SJCRH30 (cell line): ENCODE data around the gene DNAJC3. TPM values are rescaled to one million over a fixed set of nuclear protein-coding genes. Genes with fewer than 3 reads are reported as not detected.
"Not testable (repeated sequence)": the region's sequence is repeated elsewhere in the genome, so short reads cannot be mapped to it uniquely, and the experiment has no call there.

ENCODE experiments used
- DNase-seq, 2 experiments: peaks; one replicate each; pipeline ENCODE4 v3.0.0-alpha.2; 2015 to 2020
- H3K27ac ChIP-seq: fragments of 250-450 bp; sonication (Bioruptor Pico); 2 replicates; pipeline ENCODE4 v1.5.1; 2020; ENCODE audit warnings: mild to moderate bottlenecking, moderate library complexity
- H3K27me3 ChIP-seq: fragments of 250-450 bp; sonication (Bioruptor Pico); 2 replicates; pipeline ENCODE4 v1.5.1; 2020; ENCODE audit warnings: mild to moderate bottlenecking, moderate library complexity
- H3K36me3 ChIP-seq: fragments of 250-450 bp; sonication (Bioruptor Pico); 2 replicates; pipeline ENCODE4 v1.5.1; 2020; ENCODE audit warnings: mild to moderate bottlenecking, moderate library complexity
- H3K4me1 ChIP-seq: fragments of 250-450 bp; sonication (Bioruptor Pico); 2 replicates; pipeline ENCODE4 v1.5.1; 2020; ENCODE audit warnings: mild to moderate bottlenecking, moderate library complexity
- H3K4me3 ChIP-seq: fragments of 250-450 bp; sonication (Bioruptor Pico); 2 replicates; pipeline ENCODE4 v1.5.1; 2020; ENCODE audit warnings: mild to moderate bottlenecking, moderate library complexity
- H3K9me3 ChIP-seq: fragments of 250-450 bp; sonication (Bioruptor Pico); replicated peaks from 2 replicates; pipeline ENCODE4 v1.5.1; 2020; ENCODE audit warnings: mild to moderate bottlenecking, moderate library complexity
- total RNA-seq: library from RNA; depleted of rRNA; stranded (reverse); fragments of >200 nt; shearing (Covaris generic); gene quantifications from 2 replicates; pipeline ENCODE4 v1.2.3, GENCODE V29; 2014

The DNAJC3 gene
- total RNA-seq, 1 experiment from 2014 or later, result 22.5 TPM

DNA sequence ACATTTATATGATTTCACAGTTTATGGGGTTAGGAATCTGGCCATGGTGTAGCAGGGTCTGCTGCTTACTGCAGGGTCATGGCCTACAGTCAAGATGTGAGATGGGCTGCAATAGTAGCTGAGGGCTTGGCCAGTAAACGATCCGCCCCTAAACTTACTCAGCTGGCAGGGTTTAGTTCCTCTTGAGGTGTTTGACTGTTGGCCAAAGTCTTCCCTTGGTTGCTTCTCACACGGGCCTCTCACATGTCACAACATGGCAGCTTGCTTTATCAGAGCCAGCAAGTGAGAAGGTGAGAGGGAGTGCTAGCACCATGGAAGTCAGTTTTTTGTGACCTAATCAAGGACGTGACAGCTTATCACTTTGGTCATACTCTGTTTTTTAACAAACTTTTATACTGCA lies 77.1 kb downstream of the DNAJC3 start:
- Histone ChIP-seq H3K27me3 (no peaks in the 10 kb centered on the region), H3K9me3 (no peaks in the 10 kb centered on the region), H3K27ac (no peak overlapping the region), H3K4me1 (no peaks in the 10 kb centered on the region), H3K4me3 (no peak overlapping the region), H3K36me3 (no peaks in the 10 kb centered on the region)
- DNase-seq, result no peak

- DNase-seq, result no peak
- no peaks in the 10 kb centered on the region for H3K36me3 ChIP-seq
- no peaks in the 10 kb centered on the region for H3K9me3 ChIP-seq
- H3K4me1 ChIP-seq, result no peaks in the 10 kb centered on the region
- no peaks in the 10 kb centered on the region for H3K27me3 ChIP-seq
- H3K27ac ChIP-seq, result no peak overlapping the region
- H3K4me3 ChIP-seq, result no peak overlapping the region
Measured at GRCh38 chr13:95756072-95756471, 79.1 kb downstream of the DNAJC3 start.

DNA sequence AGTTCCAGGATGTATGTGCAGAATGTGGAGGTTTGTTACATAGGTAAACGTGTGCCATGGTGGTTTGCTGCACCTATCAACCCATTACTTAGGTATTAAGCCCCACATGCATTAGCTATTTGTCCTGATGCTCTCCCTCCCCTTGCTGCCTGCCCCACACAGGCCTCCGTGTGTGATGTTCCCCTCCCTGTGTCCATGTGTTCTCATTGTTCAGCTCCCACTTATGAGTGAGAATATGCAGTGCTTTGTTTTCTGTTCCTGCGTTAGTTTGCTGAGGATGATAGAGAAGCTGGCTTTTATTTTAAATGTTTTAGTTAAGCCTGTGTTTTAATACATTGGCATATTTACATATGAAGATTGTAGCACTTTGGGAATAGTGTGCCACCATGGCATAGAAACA lies 85.7 kb downstream of the DNAJC3 start:
- H3K27ac ChIP-seq, DNase-seq, H3K4me3 ChIP-seq, H3K4me1 ChIP-seq, H3K9me3 ChIP-seq, H3K27me3 ChIP-seq, H3K36me3 ChIP-seq: not testable (repeated sequence)

DNA sequence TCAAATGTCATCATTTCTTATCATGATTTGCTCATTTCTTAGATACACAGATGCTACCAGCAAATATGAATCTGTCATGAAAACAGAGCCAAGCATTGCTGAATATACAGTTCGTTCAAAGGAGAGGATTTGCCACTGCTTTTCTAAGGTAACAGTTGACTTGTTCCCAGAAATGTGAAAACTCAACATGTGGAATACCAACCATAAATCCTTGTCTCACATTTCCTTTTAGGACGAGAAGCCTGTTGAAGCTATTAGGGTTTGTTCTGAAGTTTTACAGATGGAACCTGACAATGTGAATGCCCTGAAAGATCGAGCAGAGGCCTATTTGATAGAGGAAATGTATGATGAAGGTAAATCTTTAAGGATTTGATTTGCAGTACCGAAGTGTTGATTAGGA lies 86.7 kb downstream of the DNAJC3 start:
- Histone ChIP-seq H3K4me3 (no peak overlapping the region), H3K36me3 (peaks cover 10% of the 10 kb centered on the region), H3K27me3 (no peaks in the 10 kb centered on the region), H3K27ac (no peak overlapping the region), H3K9me3 (no peaks in the 10 kb centered on the region), H3K4me1 (no peaks in the 10 kb centered on the region)
- no peak for DNase-seq

DNA sequence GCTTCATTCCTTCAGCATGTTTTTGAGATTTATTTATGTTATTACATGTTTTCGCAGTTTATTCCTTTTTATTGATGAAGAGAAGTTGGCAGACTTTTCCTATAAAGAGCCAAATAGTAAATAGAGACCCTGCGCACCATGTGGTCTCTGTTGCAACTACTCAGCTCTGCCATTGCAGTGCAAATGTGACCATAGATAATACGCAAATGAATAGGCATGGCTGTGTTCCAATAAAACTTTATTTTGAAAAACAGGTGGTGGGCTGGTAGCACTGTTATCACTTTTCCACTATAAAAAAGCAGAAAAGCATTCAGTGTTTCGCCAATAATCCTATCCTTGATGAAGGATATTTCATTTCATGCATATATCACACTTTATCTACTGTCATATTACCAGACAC lies 95.0 kb downstream of the DNAJC3 start:
- H3K4me3 ChIP-seq, result no peak overlapping the region
- no peaks in the 10 kb centered on the region for H3K27me3 ChIP-seq
- H3K9me3 ChIP-seq, result no peaks in the 10 kb centered on the region
- no peak for DNase-seq
- H3K4me1 ChIP-seq, result no peaks in the 10 kb centered on the region; the same call in 1 of the 2 replicates
- H3K36me3 ChIP-seq, result peaks cover 2% of the 10 kb centered on the region; the same call in 1 of the 2 replicates
- H3K27ac ChIP-seq, result no peak overlapping the region

DNA sequence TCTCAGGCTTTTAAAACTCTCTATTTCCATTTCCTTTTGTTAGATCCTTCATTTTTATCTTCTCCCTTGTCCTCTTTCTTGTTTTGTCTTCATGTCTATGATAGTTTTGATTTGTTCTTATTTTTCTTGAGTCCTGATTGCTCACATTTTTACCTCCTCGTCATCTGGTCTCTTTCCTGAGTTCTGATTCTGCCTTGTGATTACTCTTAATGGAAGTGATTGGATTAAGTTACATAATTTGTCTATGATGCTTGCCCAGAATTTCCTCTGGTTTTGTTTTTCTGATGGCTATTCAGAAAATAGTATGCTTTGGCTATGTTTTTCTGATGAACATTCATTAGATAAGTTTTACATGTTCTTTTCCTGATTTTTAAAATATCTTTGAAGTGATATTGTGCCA lies 102.6 kb downstream of the DNAJC3 start:
- Histone ChIP-seq H3K27me3 (no peaks in the 10 kb centered on the region), H3K27ac (no peak overlapping the region), H3K9me3 (peaks cover 6% of the 10 kb centered on the region; the same call in 1 of the 2 replicates), H3K4me1 (peaks cover 3% of the 10 kb centered on the region), H3K36me3 (peaks cover 10% of the 10 kb centered on the region), H3K4me3 (no peak overlapping the region)
- DNase-seq, result no peak

GRCh38 chr13:95781016-95781415 lies 104.1 kb downstream of the DNAJC3 start:
- Histone ChIP-seq H3K27me3 (no peaks in the 10 kb centered on the region), H3K9me3 (peaks cover 6% of the 10 kb centered on the region; the same call in 1 of the 2 replicates), H3K27ac (no peak overlapping the region), H3K4me1 (peaks cover 6% of the 10 kb centered on the region), H3K36me3 (peaks cover 10% of the 10 kb centered on the region), H3K4me3 (no peak overlapping the region)
- DNase-seq, result no peak

DNA sequence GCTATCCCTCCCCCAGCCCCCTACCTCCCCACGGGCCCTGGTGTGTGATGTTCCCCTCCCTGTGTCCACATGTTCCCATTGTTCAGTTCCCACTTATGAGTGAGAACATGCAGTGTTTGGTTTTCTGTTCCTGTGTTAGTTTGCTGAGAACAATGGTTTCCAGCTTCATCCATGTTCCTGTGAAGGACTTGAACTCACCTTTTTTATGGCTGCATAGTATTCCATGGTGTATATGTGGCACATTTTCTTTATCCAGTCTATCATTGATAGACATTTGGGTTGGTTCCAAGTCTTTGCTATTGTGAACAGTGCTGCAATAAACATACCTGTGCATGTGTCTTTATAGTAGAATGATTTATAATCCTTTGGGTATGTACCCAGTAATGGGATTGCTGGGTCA lies 105.0 kb downstream of the DNAJC3 start:
- not testable (repeated sequence) for H3K27ac ChIP-seq, DNase-seq, H3K4me3 ChIP-seq, H3K27me3 ChIP-seq, H3K9me3 ChIP-seq, H3K4me1 ChIP-seq
- H3K36me3 ChIP-seq, result peaks cover 12% of the 10 kb centered on the region

DNA sequence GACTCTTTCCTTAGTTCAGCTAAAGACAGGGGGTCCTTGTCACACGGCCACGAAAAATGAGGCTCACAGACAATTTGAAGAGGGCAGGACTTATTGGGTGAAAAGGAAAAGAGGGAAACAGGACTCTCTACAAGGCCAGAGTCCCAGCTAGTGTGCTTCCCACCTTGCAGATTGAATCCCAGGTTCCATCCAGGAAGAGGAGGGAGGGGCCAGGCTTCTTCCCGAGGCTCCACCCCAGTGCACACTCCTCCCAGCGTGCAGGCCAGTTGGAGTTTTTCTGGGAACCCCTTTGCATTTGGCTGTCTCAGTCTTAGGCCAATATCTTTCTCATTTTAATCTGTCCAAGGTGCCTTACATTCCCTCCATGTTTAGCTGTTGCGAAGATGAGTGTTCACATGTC lies 106.8 kb downstream of the DNAJC3 start:
- Histone ChIP-seq H3K4me3 (no peak overlapping the region), H3K27me3 (no peaks in the 10 kb centered on the region), H3K36me3 (peaks cover 7% of the 10 kb centered on the region), H3K4me1 (peaks cover 27% of the 10 kb centered on the region), H3K9me3 (peaks cover 6% of the 10 kb centered on the region; the same call in 1 of the 2 replicates), H3K27ac (no peak overlapping the region)
- no peak for DNase-seq

GRCh38 chr13:95784161-95784899 lies 107.4 kb downstream of the DNAJC3 start:
- no peak for DNase-seq
- Histone ChIP-seq H3K4me1 (peaks cover 27% of the 10 kb centered on the region), H3K27ac (no peak overlapping the region), H3K4me3 (no peak overlapping the region), H3K9me3 (peaks cover 6% of the 10 kb centered on the region; the same call in 1 of the 2 replicates), H3K27me3 (no peaks in the 10 kb centered on the region), H3K36me3 (peaks cover 13% of the 10 kb centered on the region)

DNA sequence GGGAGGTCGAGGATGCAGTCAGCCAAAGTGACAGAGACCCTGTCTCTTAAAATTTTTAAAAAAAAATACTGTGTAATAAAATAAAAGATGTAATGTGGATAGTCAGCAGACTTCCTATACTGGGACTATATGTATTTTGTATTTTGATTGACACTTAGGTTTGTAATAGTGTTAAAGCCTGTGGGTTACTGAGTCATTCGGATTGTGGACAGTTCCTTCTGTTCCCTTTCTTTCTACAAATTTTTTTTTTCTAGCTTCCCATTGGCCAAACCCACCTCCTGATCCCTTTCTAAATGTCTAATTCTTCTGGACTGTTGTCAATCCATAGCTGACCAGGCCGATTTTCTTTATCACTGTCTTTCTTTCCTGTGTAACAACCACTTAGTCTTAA lies 108.0 kb downstream of the DNAJC3 start:
- Histone ChIP-seq H3K4me1 (peaks cover 27% of the 10 kb centered on the region), H3K4me3 (no peak overlapping the region), H3K27ac (no peak overlapping the region), H3K27me3 (no peaks in the 10 kb centered on the region), H3K9me3 (peaks cover 6% of the 10 kb centered on the region; the same call in 1 of the 2 replicates), H3K36me3 (peaks cover 18% of the 10 kb centered on the region)
- no peak for DNase-seq

GRCh38 chr13:95787356-95788099 lies 110.6 kb downstream of the DNAJC3 start:
- peaks cover 21% of the 10 kb centered on the region for H3K36me3 ChIP-seq
- peaks cover 27% of the 10 kb centered on the region for H3K4me1 ChIP-seq
- H3K27ac ChIP-seq, result peak overlapping the region; percentile 52
- no peaks in the 10 kb centered on the region; the same call in 1 of the 2 replicates for H3K9me3 ChIP-seq
- no peaks in the 10 kb centered on the region for H3K27me3 ChIP-seq
- peak; percentile 61 to 78 for DNase-seq
- no peak overlapping the region for H3K4me3 ChIP-seq

DNA sequence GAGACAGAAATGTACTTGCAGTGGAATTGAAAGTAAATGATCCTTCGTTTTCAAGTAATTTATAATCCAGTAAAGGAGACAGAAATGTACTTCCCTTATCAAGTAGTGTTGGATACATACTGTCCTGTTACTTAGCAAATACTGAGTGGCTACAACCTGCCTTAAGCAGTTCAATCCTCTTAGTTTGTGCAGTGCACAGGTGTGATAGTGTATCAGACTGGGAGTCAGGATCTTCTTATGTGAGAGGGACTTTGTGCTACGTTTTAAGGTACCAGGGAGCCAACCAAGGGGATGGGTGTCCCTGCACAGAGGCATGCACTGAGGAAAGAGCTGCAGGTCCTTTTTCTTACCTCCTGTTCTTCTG lies 111.1 kb downstream of the DNAJC3 start:
- Histone ChIP-seq H3K36me3 (peaks cover 25% of the 10 kb centered on the region), H3K9me3 (no peaks in the 10 kb centered on the region; the same call in 1 of the 2 replicates), H3K4me1 (peaks cover 27% of the 10 kb centered on the region), H3K4me3 (no peak overlapping the region), H3K27me3 (no peaks in the 10 kb centered on the region), H3K27ac (peak overlapping the region; percentile 52)
- DNase-seq, result no peak

DNA sequence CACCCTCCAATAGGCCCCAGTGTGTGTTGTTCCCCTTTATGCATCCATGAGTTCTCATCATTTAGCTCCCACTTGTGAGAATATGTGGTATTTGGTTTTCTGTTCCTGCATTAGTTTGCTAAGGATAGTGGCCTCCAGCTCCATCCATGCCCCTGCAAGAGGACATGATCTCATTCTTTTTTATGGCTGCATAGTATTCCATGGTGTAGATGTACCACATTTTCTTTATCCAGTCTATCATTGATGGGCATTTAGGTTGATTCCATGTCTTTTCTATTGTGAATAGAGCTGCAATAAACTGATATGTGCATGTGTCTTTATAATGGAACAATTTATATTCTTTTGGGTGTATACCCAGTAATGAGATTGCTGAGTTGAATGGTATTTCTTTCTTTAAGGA lies 112.4 kb downstream of the DNAJC3 start:
- H3K27ac ChIP-seq, DNase-seq, H3K9me3 ChIP-seq: not testable (repeated sequence)

GRCh38 chr13:95791084-95791722 lies 114.3 kb downstream of the DNAJC3 start:
- DNase-seq, result no peak
- H3K9me3 ChIP-seq, result no peaks in the 10 kb centered on the region; the same call in 1 of the 2 replicates
- H3K4me3 ChIP-seq, result no peak overlapping the region
- H3K36me3 ChIP-seq, result peaks cover 28% of the 10 kb centered on the region
- H3K4me1 ChIP-seq, result peaks cover 21% of the 10 kb centered on the region
- no peaks in the 10 kb centered on the region for H3K27me3 ChIP-seq
- H3K27ac ChIP-seq, result no peak overlapping the region

More for the DNA sequence above, 112.4 kb downstream of the DNAJC3 start:
- Histone ChIP-seq H3K4me1 (peaks cover 25% of the 10 kb centered on the region), H3K36me3 (peaks cover 26% of the 10 kb centered on the region)
- H3K4me3 ChIP-seq, H3K27me3 ChIP-seq: not testable (repeated sequence)
